ENCODE data around the gene PTDSS2. TPM values are rescaled to one million over a fixed set of nuclear protein-coding genes. Genes with fewer than 3 reads are reported as not detected.

Gene PTDSS2
- total and polyA plus RNA-seq, 2 of the 13 experiments (the other 11 are each of a cell fraction or from before 2014, with no cell fraction given) = 21.7 to 26.4 TPM

DNA sequence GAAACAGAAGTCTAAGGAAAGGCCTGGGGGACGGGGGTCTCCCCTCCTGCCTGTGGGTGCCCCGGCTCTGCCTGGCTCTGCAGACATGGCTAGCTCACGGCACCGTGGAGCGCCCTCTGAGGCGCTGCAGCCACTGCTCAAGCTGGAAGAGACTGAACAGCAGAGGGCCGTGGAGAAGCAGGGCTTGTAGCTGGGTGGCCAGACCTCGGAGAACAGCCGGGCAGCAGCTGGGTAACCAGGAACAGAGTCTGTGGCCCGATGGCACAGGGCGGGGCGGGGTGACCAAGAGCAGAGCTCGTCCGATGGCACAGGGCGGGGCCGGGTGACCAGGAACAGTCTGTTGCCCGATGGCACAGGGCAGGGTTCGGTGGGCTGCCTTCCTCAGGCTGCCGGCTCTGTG is 38.9 kb downstream of the PTDSS2 start:
- 98% methylated on average over 15 of the region's 19 CpGs for WGBS (ENCODE audit: low lambda C conversion rate)
- Histone ChIP-seq H2AFZ (ENCODE audit: low read length) (no peak overlapping the region), H3K4me2 (ENCODE audit: low read depth, low read length) (no peak overlapping the region), H3K36me3 (replicated peaks in 1 of 2; ENCODE audit: control insufficient read depth in 1 of 2, insufficient read depth in 2 of 2, low read length in 2 of 2) (peaks cover 8 to 11% of the 10 kb centered on the region in 2 experiments; a peak in 2 of 5 replicates), H3K9ac (ENCODE audit: insufficient read depth, low read depth, low read length) (no peak overlapping the region), H3K4me3 (replicated peaks in 1 of 3; ENCODE audit: insufficient read depth in 1 of 3, low read depth in 2 of 3, low read length in 3 of 3) (no peak overlapping the region), H3K27me3 (ENCODE audit: control insufficient read depth in 1 of 2, insufficient read depth in 2 of 2, low read length in 2 of 2) (no peaks in the 10 kb centered on the region), H4K20me1 (ENCODE audit: insufficient read depth, low read length) (no peaks in the 10 kb centered on the region), H3K27ac (ENCODE audit: extremely low read length, insufficient read depth, low read length) (no peak overlapping the region), H3K79me2 (ENCODE audit: insufficient read depth, low read length) (peaks cover 4% of the 10 kb centered on the region), H3K4me1 (ENCODE audit: insufficient read depth, low read length) (no peaks in the 10 kb centered on the region), H3K9me3 (ENCODE audit: low read length) (no peaks in the 10 kb centered on the region)
- intact Hi-C loops (cut with micrococcal nuclease; ENCODE audit: unreplicated experiment) = no loop called here
- FAIRE-seq = no peak
- ChIA-PET CTCF (ENCODE audit: low intra/inter-chr PET ratio, low total read pairs) (no interaction called here), POLR2A (no interaction called here)
- ATAC-seq = no peak
- no peak for TF ChIP-seq MBNL3 (CRISPR knock-in tag; conservative IDR thresholded peaks at IDR 0.05)
- no peak for TF ChIP-seq ZNF326 (CRISPR knock-in tag; IDR thresholded peaks at IDR 0.05; ENCODE audit: borderline replicate concordance)
- TF ChIP-seq RFX3 (CRISPR knock-in tag; IDR thresholded peaks at IDR 0.05) = no peak
- TF ChIP-seq, protein P1, sequence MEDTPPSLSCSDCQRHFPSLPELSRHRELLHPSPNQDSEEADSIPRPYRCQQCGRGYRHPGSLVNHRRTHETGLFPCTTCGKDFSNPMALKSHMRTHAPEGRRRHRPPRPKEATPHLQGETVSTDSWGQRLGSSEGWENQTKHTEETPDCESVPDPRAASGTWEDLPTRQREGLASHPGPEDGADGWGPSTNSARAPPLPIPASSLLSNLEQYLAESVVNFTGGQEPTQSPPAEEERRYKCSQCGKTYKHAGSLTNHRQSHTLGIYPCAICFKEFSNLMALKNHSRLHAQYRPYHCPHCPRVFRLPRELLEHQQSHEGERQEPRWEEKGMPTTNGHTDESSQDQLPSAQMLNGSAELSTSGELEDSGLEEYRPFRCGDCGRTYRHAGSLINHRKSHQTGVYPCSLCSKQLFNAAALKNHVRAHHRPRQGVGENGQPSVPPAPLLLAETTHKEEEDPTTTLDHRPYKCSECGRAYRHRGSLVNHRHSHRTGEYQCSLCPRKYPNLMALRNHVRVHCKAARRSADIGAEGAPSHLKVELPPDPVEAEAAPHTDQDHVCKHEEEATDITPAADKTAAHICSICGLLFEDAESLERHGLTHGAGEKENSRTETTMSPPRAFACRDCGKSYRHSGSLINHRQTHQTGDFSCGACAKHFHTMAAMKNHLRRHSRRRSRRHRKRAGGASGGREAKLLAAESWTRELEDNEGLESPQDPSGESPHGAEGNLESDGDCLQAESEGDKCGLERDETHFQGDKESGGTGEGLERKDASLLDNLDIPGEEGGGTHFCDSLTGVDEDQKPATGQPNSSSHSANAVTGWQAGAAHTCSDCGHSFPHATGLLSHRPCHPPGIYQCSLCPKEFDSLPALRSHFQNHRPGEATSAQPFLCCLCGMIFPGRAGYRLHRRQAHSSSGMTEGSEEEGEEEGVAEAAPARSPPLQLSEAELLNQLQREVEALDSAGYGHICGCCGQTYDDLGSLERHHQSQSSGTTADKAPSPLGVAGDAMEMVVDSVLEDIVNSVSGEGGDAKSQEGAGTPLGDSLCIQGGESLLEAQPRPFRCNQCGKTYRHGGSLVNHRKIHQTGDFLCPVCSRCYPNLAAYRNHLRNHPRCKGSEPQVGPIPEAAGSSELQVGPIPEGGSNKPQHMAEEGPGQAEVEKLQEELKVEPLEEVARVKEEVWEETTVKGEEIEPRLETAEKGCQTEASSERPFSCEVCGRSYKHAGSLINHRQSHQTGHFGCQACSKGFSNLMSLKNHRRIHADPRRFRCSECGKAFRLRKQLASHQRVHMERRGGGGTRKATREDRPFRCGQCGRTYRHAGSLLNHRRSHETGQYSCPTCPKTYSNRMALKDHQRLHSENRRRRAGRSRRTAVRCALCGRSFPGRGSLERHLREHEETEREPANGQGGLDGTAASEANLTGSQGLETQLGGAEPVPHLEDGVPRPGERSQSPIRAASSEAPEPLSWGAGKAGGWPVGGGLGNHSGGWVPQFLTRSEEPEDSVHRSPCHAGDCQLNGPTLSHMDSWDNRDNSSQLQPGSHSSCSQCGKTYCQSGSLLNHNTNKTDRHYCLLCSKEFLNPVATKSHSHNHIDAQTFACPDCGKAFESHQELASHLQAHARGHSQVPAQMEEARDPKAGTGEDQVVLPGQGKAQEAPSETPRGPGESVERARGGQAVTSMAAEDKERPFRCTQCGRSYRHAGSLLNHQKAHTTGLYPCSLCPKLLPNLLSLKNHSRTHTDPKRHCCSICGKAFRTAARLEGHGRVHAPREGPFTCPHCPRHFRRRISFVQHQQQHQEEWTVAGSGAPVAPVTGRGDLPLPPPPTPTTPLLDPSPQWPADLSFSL (CRISPR knock-in tag; IDR thresholded peaks at IDR 0.05) = no peak
- in situ Hi-C loops (cut with HindIII; ENCODE audit: extremely low pct_ligation_motif_present, low pct_unique_long_range_greater_than_20kb) = no loop called here
- no peak for DNase-seq (ENCODE audit: low spot score)
- no TSS peak for BruUV-seq (replicated peaks)
